Panc1 (cell line): ENCODE results near the gene LLPH. TPM values are rescaled to one million over a fixed set of nuclear protein-coding genes. Genes with fewer than 3 reads are reported as not detected.

Experiments used
- ATAC-seq: fragments of 200-7000 bp; cut with Tn5 transposase; 2 replicates; pipeline ENCODE4 v1.9.1; 2020; ENCODE audit warnings: mild to moderate bottlenecking, moderate library complexity
- BruUV-seq: library from RNA; stranded (reverse); fragments of 400-500 nt; replicated peaks from 2 replicates; lab custom pipeline; 2021; lab: Mats Ljungman, UMichigan
- CTCF ChIA-PET: fragments of 300-600 bp; sonication (Branson Sonifier 250); formaldehyde crosslinking; loops from one replicate; lab custom pipeline; 2022; ENCODE audit warnings: antibody characterized with exemption; lab: Charles Lee
- POLR2A ChIA-PET: fragments of 300-600 bp; sonication (Branson Sonifier 250); formaldehyde crosslinking; loops from one replicate; lab custom pipeline; 2022; ENCODE audit warnings: antibody characterized with exemption; lab: Charles Lee
- DNase-seq: peaks from one replicate; pipeline ENCODE4 v3.0.0-alpha.2; 2010; ENCODE audit warnings: low read depth, low spot score
- H3K27ac ChIP-seq: 2 replicates; pipeline ENCODE4 v1.5.1; 2011; ENCODE audit warnings: mild to moderate bottlenecking, low read length, inconsistent platforms
- H3K27me3 ChIP-seq: fragments of 200-500 bp; sonication (Bioruptor generic); 2 replicates; pipeline ENCODE4 v1.6.0; 2014; ENCODE audit warnings: low read length, inconsistent platforms; ENCODE audit not compliant: control insufficient read depth, insufficient read depth
- H3K36me3 ChIP-seq: fragments of 200-500 bp; sonication (Bioruptor generic); 2 replicates; pipeline ENCODE4 v1.5.1; 2014; ENCODE audit warnings: inconsistent platforms, mild to moderate bottlenecking, low read length, moderate library complexity; ENCODE audit not compliant: control insufficient read depth, insufficient read depth
- H3K4me1 ChIP-seq: 2 replicates; pipeline ENCODE4 v1.5.1; 2011; ENCODE audit warnings: inconsistent platforms, mild to moderate bottlenecking, low read length, moderate library complexity; ENCODE audit not compliant: control insufficient read depth, insufficient read depth
- H3K4me3 ChIP-seq, 2 experiments: 2 replicates each; pipeline ENCODE4 v1.5.1; 2011 to 2012; ENCODE audit warnings: low read depth in 2 of 2, low read length in 2 of 2, mild to moderate bottlenecking in 2 of 2, inconsistent platforms in 1 of 2, moderate library complexity in 1 of 2
- H3K9me3 ChIP-seq: fragments of 200-500 bp; sonication (Bioruptor generic); 2 replicates; pipeline ENCODE4 v1.5.1; 2014; ENCODE audit warnings: low read depth, mild to moderate bottlenecking, inconsistent platforms, low read length, moderate library complexity; ENCODE audit not compliant: control insufficient read depth, insufficient read depth
- POLR2AphosphoS5 ChIP-seq: IDR thresholded peaks from 2 replicates; pipeline ENCODE4 v1.6.1; 2012; ENCODE audit warnings: mild to moderate bottlenecking, low read depth, low read length, moderate library complexity
- SIN3A ChIP-seq: IDR thresholded peaks from 2 replicates; pipeline ENCODE4 v1.6.1; 2012; ENCODE audit warnings: low read depth, mild to moderate bottlenecking, low read length, moderate library complexity, borderline replicate concordance; ENCODE audit not compliant: insufficient read depth
- TCF7L2 ChIP-seq: IDR thresholded peaks from 2 replicates; pipeline ENCODE4 v1.6.1; 2011; ENCODE audit warnings: mild to moderate bottlenecking, low read depth, low read length, inconsistent platforms
- in situ Hi-C: cut with HindIII; loops from 2 replicates; pipeline ENCODE4 v1.10.0; 2016; ENCODE audit warnings: low sequenced_read_pairs, low pct_unique_long_range_greater_than_20kb
- intact Hi-C: fragments of 100-400 bp; cut with micrococcal nuclease; formaldehyde crosslinking; loops from one replicate; pipeline ENCODE4 v1.10.0; 2022; ENCODE audit not compliant: unreplicated experiment
- total RNA-seq: library from RNA; stranded (reverse); gene quantifications from one replicate; pipeline ENCODE4 v1.2.1, GENCODE V29; 2021; ENCODE audit not compliant: unreplicated experiment
- TF ChIP-seq, protein P1 (sequence below): fragments of 450-650 bp; IDR thresholded peaks from 2 replicates; pipeline ENCODE4 v1.5.1; 2017; ENCODE audit warnings: mild to moderate bottlenecking
- TF ChIP-seq, protein P2 (sequence below), 2 experiments: IDR thresholded peaks; 2 replicates each; pipeline ENCODE4 v1.6.1; 2011 to 2012; ENCODE audit warnings: low read depth in 2 of 2, control low read depth in 1 of 2, low read length in 1 of 2, mild to moderate bottlenecking in 1 of 2, moderate library complexity in 1 of 2; ENCODE audit not compliant: insufficient read depth in 1 of 2

The LLPH gene
- total RNA-seq, 1 experiment from 2014 or later: 40.5 TPM

DNA sequence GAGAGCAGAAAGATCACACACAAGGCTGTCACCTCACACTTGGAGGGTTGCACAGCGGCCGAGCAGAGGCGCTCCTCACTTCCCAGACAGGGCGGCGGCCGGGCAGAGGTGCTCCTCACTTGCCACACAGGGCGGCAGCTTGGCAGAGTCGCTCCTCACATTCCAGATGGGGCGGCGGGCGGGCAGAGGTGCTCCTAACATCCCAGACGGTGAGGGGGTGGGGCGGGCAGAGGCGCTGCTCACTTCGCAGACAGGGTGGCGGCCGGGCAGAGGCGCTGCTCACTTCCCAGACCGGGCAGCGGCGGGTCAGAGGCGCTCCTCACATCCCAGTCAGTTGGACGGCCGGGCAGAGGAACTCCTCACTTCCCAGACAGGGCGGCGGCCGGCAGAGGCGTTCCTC, 30.2 kb upstream of the LLPH start:
- no TSS peak for BruUV-seq
- no peaks in the 10 kb centered on the region; the same call in 1 of the 2 replicates for H3K36me3 ChIP-seq
- H3K4me1 ChIP-seq: 0 out of 2 replicates have a peak, but pooled peaks cover 4% of the 10 kb centered on the region
- in situ Hi-C loops (no loop called here), intact Hi-C loops (no loop called here)
- H3K27me3 ChIP-seq: no peaks in the 10 kb centered on the region
- H3K27ac ChIP-seq: no peak overlapping the region
- ChIA-PET CTCF (no interaction called here), POLR2A (no interaction called here)
- no peak overlapping the region for H3K4me3 ChIP-seq
- H3K9me3 ChIP-seq: peaks cover 7% of the 10 kb centered on the region; the same call in 1 of the 2 replicates
- no peak for ATAC-seq
- TF ChIP-seq, protein P1, sequence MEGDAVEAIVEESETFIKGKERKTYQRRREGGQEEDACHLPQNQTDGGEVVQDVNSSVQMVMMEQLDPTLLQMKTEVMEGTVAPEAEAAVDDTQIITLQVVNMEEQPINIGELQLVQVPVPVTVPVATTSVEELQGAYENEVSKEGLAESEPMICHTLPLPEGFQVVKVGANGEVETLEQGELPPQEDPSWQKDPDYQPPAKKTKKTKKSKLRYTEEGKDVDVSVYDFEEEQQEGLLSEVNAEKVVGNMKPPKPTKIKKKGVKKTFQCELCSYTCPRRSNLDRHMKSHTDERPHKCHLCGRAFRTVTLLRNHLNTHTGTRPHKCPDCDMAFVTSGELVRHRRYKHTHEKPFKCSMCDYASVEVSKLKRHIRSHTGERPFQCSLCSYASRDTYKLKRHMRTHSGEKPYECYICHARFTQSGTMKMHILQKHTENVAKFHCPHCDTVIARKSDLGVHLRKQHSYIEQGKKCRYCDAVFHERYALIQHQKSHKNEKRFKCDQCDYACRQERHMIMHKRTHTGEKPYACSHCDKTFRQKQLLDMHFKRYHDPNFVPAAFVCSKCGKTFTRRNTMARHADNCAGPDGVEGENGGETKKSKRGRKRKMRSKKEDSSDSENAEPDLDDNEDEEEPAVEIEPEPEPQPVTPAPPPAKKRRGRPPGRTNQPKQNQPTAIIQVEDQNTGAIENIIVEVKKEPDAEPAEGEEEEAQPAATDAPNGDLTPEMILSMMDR: no peak
- TF ChIP-seq TCF7L2: no peak
- TF ChIP-seq SIN3A: no peak
- no peak for TF ChIP-seq POLR2AphosphoS5
- TF ChIP-seq, protein P2, sequence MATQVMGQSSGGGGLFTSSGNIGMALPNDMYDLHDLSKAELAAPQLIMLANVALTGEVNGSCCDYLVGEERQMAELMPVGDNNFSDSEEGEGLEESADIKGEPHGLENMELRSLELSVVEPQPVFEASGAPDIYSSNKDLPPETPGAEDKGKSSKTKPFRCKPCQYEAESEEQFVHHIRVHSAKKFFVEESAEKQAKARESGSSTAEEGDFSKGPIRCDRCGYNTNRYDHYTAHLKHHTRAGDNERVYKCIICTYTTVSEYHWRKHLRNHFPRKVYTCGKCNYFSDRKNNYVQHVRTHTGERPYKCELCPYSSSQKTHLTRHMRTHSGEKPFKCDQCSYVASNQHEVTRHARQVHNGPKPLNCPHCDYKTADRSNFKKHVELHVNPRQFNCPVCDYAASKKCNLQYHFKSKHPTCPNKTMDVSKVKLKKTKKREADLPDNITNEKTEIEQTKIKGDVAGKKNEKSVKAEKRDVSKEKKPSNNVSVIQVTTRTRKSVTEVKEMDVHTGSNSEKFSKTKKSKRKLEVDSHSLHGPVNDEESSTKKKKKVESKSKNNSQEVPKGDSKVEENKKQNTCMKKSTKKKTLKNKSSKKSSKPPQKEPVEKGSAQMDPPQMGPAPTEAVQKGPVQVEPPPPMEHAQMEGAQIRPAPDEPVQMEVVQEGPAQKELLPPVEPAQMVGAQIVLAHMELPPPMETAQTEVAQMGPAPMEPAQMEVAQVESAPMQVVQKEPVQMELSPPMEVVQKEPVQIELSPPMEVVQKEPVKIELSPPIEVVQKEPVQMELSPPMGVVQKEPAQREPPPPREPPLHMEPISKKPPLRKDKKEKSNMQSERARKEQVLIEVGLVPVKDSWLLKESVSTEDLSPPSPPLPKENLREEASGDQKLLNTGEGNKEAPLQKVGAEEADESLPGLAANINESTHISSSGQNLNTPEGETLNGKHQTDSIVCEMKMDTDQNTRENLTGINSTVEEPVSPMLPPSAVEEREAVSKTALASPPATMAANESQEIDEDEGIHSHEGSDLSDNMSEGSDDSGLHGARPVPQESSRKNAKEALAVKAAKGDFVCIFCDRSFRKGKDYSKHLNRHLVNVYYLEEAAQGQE (IDR thresholded peaks at IDR 0.05; ENCODE audit: insufficient read depth in 1 of 2, low read depth in 2 of 2, low read length in 1 of 2): no peak
- DNase-seq: no peak

DNA sequence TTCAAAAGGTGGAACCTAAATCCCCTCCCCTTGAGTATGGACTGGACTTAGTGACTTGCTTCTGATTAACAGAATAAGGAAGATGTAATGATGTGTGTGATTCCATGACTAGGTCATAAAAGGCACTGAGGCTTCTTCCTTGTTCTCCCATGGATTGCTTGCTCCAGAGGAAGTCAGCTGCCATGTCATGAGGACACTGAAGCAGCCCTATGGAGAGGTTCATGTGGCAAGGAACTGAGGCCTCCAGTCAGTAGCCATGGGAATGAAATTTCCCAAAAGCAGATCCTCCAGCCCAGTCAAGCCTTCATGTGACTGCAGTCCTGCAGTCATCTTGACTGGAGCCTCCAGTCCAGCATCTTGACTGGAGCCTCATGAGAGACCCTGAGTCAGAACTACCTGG, 28.6 kb upstream of the LLPH start:
- Histone ChIP-seq H3K36me3 (no peaks in the 10 kb centered on the region; the same call in 1 of the 2 replicates), H3K27ac (no peak overlapping the region), H3K9me3 (no peaks in the 10 kb centered on the region), H3K27me3 (no peaks in the 10 kb centered on the region), H3K4me3 (no peak overlapping the region), H3K4me1 (peaks cover 4% of the 10 kb centered on the region; the same call in 1 of the 2 replicates)
- no peak for ATAC-seq
- no peak for DNase-seq
- POLR2A ChIA-PET: interaction anchor here (0.7 kb wide), 1 partner anchor 111 kb away, joined by 3 read pairs; no protein-coding TSS in a partner anchor
- no peak for TF ChIP-seq POLR2AphosphoS5
- TF ChIP-seq, protein P2 (IDR thresholded peaks at IDR 0.05; ENCODE audit: insufficient read depth in 1 of 2, low read depth in 2 of 2, low read length in 1 of 2): no peak
- no peak for TF ChIP-seq TCF7L2
- TF ChIP-seq, protein P1: no peak
- TF ChIP-seq SIN3A: no peak
- BruUV-seq: no TSS peak
- intact Hi-C loops: no loop called here
- in situ Hi-C loops: no loop called here
- CTCF ChIA-PET: no interaction called here
